ENCODE measurements around the gene TCF21.

TCF21 gene

DNA sequence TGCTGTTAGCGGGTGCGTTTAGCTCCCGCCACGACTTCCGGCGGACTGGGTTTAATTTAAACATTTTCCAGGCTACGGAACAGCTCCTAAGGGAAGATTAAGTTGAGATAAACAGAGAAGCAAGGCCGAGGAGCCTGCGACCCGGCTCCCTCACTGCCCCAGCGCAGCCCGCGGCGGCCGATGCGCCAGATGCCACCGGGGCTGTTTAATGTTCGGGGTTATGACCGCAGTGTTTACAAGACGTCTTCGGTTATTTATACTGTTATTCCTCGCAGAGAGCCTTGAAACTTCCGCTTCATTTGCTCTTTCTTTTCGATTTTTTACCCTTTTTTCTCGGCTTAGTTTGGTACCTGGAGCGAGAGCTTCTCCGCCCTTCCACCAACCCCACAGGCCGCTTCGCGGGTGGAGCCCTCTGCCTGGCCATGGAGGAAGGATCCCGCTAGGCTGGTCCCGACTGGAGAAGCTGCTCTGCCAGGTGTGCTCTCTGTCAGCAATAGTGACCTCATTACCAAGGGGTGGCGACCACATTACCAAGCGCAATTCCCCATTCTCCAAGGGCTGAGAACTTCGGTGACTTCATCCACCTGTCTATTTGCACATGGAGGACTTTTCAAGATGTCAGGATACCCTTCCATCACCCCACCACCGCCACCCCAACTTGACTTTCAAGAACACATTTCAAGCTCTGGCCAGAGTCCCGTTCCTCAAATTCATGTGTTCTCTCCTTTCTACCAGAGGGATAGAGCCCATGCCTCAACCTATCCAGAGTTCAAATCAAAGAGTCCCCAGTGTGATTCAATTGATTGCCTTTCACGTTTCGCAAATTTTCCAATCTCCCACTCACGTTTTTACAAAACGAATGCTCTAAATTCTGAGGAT is 4.1 kb downstream of the TCF21 start:
- Histone ChIP-seq H3K4me3 (replicated peaks; ENCODE audit: insufficient read depth, low read length) (no peak overlapping the region), H3K27ac (replicated peaks) (no peak overlapping the region), H3K27me3 (ENCODE audit: insufficient read depth, poor library complexity, severe bottlenecking) (peaks cover 78% of the 10 kb centered on the region)
- TF ChIP-seq GABPA (IDR thresholded peaks at IDR 0.05; ENCODE audit: low read depth) (no peak), SPI1 (IDR thresholded peaks at IDR 0.05; ENCODE audit: borderline replicate concordance, low read depth) (no peak), POLR2AphosphoS5 (IDR thresholded peaks at IDR 0.05; ENCODE audit: low read depth) (no peak)
- TF ChIP-seq, protein P1, sequence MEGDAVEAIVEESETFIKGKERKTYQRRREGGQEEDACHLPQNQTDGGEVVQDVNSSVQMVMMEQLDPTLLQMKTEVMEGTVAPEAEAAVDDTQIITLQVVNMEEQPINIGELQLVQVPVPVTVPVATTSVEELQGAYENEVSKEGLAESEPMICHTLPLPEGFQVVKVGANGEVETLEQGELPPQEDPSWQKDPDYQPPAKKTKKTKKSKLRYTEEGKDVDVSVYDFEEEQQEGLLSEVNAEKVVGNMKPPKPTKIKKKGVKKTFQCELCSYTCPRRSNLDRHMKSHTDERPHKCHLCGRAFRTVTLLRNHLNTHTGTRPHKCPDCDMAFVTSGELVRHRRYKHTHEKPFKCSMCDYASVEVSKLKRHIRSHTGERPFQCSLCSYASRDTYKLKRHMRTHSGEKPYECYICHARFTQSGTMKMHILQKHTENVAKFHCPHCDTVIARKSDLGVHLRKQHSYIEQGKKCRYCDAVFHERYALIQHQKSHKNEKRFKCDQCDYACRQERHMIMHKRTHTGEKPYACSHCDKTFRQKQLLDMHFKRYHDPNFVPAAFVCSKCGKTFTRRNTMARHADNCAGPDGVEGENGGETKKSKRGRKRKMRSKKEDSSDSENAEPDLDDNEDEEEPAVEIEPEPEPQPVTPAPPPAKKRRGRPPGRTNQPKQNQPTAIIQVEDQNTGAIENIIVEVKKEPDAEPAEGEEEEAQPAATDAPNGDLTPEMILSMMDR (IDR thresholded peaks at IDR 0.05; ENCODE audit: insufficient read depth, low read length): no peak
- TF ChIP-seq, protein P2, sequence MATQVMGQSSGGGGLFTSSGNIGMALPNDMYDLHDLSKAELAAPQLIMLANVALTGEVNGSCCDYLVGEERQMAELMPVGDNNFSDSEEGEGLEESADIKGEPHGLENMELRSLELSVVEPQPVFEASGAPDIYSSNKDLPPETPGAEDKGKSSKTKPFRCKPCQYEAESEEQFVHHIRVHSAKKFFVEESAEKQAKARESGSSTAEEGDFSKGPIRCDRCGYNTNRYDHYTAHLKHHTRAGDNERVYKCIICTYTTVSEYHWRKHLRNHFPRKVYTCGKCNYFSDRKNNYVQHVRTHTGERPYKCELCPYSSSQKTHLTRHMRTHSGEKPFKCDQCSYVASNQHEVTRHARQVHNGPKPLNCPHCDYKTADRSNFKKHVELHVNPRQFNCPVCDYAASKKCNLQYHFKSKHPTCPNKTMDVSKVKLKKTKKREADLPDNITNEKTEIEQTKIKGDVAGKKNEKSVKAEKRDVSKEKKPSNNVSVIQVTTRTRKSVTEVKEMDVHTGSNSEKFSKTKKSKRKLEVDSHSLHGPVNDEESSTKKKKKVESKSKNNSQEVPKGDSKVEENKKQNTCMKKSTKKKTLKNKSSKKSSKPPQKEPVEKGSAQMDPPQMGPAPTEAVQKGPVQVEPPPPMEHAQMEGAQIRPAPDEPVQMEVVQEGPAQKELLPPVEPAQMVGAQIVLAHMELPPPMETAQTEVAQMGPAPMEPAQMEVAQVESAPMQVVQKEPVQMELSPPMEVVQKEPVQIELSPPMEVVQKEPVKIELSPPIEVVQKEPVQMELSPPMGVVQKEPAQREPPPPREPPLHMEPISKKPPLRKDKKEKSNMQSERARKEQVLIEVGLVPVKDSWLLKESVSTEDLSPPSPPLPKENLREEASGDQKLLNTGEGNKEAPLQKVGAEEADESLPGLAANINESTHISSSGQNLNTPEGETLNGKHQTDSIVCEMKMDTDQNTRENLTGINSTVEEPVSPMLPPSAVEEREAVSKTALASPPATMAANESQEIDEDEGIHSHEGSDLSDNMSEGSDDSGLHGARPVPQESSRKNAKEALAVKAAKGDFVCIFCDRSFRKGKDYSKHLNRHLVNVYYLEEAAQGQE (IDR thresholded peaks at IDR 0.05; ENCODE audit: insufficient replicate concordance, low read depth): no peak
- DNase-seq (ENCODE audit: low read depth in 1 of 2, low spot score in 1 of 2): no peak

DNA sequence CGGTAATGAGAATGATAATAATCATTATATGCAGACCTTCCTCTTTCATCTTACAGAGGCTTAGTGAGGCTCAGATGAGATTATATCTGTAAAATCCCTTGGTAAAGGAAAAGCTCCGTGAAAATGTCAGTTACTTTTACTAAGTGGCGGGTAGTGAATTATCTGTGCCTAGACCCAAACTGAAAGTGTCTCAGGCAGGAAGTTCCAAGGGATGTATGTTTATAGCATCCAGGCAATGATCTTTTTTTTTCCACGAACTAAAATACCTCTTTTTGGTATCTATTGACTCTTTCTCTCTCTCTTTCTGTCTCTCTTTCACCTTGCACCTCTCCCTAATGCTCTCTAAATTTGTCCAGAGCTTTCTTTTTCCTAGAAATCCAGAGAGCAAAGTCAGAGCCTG is 5.0 kb downstream of the TCF21 start:
- TF ChIP-seq, protein P1 (IDR thresholded peaks at IDR 0.05; ENCODE audit: insufficient read depth, low read length): no peak
- no peak for TF ChIP-seq SPI1 (IDR thresholded peaks at IDR 0.05; ENCODE audit: borderline replicate concordance, low read depth)
- TF ChIP-seq POLR2AphosphoS5 (IDR thresholded peaks at IDR 0.05; ENCODE audit: low read depth): no peak
- Histone ChIP-seq H3K27ac (replicated peaks) (no peak overlapping the region), H3K27me3 (ENCODE audit: insufficient read depth, poor library complexity, severe bottlenecking) (peaks cover 82% of the 10 kb centered on the region), H3K4me3 (replicated peaks; ENCODE audit: insufficient read depth, low read length) (no peak overlapping the region)
- DNase-seq (ENCODE audit: low read depth in 1 of 2, low spot score in 1 of 2): no peak

DNA sequence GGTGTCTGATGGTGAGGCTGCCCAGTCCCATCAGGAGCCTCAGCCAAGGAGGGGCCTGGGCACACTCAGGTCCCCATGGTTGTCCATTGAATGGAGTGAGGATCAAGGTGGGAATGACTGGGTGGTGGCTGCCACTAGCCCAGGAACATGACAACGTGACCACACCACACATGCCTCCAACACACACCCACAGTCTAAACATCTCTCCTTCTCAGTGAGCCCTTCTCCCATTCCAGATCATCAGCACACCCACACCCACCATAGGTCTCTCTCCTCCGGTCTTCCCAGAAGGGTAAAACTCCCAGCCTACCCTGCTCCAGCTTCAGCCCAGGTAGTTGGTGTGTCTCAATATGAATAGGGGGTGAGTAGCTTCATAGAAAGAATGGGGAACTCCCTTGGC is 5.5 kb downstream of the TCF21 start:
- peaks cover 78% of the 10 kb centered on the region for H3K27me3 ChIP-seq (ENCODE audit: insufficient read depth, poor library complexity, severe bottlenecking)
- H3K4me3 ChIP-seq (replicated peaks; ENCODE audit: insufficient read depth, low read length): no peak overlapping the region
- no peak for TF ChIP-seq POLR2AphosphoS5 (IDR thresholded peaks at IDR 0.05; ENCODE audit: low read depth)
- TF ChIP-seq, protein P2 (IDR thresholded peaks at IDR 0.05; ENCODE audit: insufficient replicate concordance, low read depth): no peak
- TF ChIP-seq GABPA (IDR thresholded peaks at IDR 0.05; ENCODE audit: low read depth): no peak
- DNase-seq (ENCODE audit: low read depth in 1 of 2, low spot score in 1 of 2): no peak
- H3K27ac ChIP-seq (replicated peaks): no peak overlapping the region

DNA sequence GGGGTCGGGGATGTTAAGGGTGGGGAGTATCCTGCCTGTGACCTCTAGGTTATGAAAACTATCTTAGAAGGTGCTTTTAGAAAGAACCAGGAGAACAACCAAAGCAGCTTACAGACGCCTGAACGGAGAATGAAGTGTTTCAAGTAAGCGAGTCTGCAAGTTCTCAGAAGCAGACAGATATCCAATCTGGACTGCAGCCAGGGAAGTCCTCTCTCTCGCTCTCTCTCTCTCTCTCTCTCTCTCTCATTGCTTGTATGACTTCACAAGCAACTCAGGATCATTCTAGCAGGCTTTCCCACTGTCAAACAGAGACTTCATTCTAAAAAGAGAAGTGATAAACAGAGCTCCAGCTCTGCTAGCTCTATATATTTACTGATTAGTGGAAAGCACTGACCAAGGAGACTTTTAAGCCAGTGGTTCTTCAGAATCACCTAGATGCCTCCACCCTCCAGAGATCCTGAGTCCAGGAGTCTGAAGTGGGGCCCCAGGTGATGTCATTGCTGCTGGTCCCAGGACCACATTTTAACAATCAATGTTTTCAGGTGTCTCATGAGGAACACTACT is 6.0 kb downstream of the TCF21 start:
- H3K27me3 ChIP-seq (ENCODE audit: insufficient read depth, poor library complexity, severe bottlenecking): peaks cover 73% of the 10 kb centered on the region
- no peak overlapping the region for H3K4me3 ChIP-seq (replicated peaks; ENCODE audit: insufficient read depth, low read length)
- no peak for DNase-seq (ENCODE audit: low read depth in 1 of 2, low spot score in 1 of 2)
- H3K27ac ChIP-seq (replicated peaks): no peak overlapping the region
- TF ChIP-seq POLR2AphosphoS5 (IDR thresholded peaks at IDR 0.05; ENCODE audit: low read depth): no peak
- TF ChIP-seq GABPA (IDR thresholded peaks at IDR 0.05; ENCODE audit: low read depth): no peak
- TF ChIP-seq, protein P2 (IDR thresholded peaks at IDR 0.05; ENCODE audit: insufficient replicate concordance, low read depth): no peak
- TF ChIP-seq, protein P1 (IDR thresholded peaks at IDR 0.05; ENCODE audit: insufficient read depth, low read length): no peak
- no peak for TF ChIP-seq SPI1 (IDR thresholded peaks at IDR 0.05; ENCODE audit: borderline replicate concordance, low read depth)

Data from HL-60 (cell line).